HepG2 (cell line): Measurements from ENCODE around the gene ZBTB1.

Experiments
- HMGA1 ChIP-seq: sonication (generic); formaldehyde crosslinking; conservative IDR thresholded peaks from 2 replicates; pipeline ENCODE4 v1.4.0; 2020; ENCODE audit warnings: missing genetic modification reagents
- MYC ChIP-seq: sonication (generic); formaldehyde crosslinking; IDR thresholded peaks from 2 replicates; pipeline ENCODE4 v1.9.0; 2021; ENCODE audit warnings: missing genetic modification reagents, borderline replicate concordance
- NR2C2 ChIP-seq: sonication (generic); formaldehyde crosslinking; IDR thresholded peaks from 2 replicates; pipeline ENCODE4 v1.4.0; 2020; ENCODE audit warnings: missing genetic modification reagents, mild to moderate bottlenecking, moderate library complexity, borderline replicate concordance
- RXRA ChIP-seq: sonication (generic); formaldehyde crosslinking; IDR thresholded peaks from 2 replicates; pipeline ENCODE4 v1.5.1; 2020; ENCODE audit warnings: missing genetic modification reagents
- TAF1 ChIP-seq: sonication (generic); formaldehyde crosslinking; IDR thresholded peaks from 2 replicates; pipeline ENCODE4 v1.4.0; 2020; ENCODE audit warnings: missing genetic modification reagents
- ZFP37 ChIP-seq: sonication (generic); formaldehyde crosslinking; IDR thresholded peaks from 2 replicates; pipeline ENCODE4 v1.4.0; 2020; ENCODE audit warnings: missing genetic modification reagents, borderline replicate concordance
- ZNF660 ChIP-seq: sonication (generic); formaldehyde crosslinking; IDR thresholded peaks from 2 replicates; pipeline ENCODE4 v1.5.1; 2020; ENCODE audit warnings: mild to moderate bottlenecking, low read depth, missing genetic modification reagents, borderline replicate concordance
- TF ChIP-seq, protein P1 (sequence below): sonication (generic); formaldehyde crosslinking; IDR thresholded peaks from 2 replicates; pipeline ENCODE4 v1.8.1; 2023; ENCODE audit warnings: missing genetic modification reagents, inconsistent platforms, borderline replicate concordance
- TF ChIP-seq, protein P2 (sequence below): fragments of 450-650 bp; IDR thresholded peaks from 2 replicates; pipeline ENCODE4 v1.6.1; 2017
- TF ChIP-seq, protein P3 (sequence below): sonication (generic); formaldehyde crosslinking; IDR thresholded peaks from 2 replicates; pipeline ENCODE4 v1.5.0; 2020; ENCODE audit warnings: mild to moderate bottlenecking, missing genetic modification reagents, moderate library complexity

DNA sequence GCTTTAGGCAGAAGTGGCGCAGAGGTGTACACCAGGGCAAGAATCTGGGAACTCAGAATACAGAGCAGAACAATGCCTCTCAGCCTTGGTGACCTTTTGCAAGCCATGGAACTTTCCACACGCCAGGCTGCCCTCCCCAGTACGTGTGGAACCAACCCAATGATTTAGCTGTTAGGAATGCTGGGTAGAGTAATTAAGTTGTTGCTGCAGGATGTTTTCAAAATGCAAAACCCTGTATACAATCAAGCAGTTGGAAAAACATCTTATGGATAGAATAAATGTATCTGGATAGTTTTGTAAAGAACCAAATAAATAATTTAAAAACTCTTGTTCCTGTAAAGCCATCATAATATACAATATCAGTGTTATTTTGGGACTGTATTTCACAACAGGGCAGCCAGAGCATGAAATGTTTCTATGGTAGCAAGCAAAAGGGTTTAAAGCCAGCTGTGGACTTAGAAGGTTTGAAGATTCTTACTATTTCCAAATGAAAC lies 64.6 kb downstream of the ZBTB1 start:
- TF ChIP-seq NR2C2 (CRISPR knock-in tag) (no peak), MYC (CRISPR knock-in tag) (no peak), TAF1 (CRISPR knock-in tag) (no peak), ZNF660 (CRISPR knock-in tag) (no peak), ZFP37 (no peak), HMGA1 (CRISPR knock-in tag) (no peak), RXRA (no peak)
- TF ChIP-seq, protein P1, sequence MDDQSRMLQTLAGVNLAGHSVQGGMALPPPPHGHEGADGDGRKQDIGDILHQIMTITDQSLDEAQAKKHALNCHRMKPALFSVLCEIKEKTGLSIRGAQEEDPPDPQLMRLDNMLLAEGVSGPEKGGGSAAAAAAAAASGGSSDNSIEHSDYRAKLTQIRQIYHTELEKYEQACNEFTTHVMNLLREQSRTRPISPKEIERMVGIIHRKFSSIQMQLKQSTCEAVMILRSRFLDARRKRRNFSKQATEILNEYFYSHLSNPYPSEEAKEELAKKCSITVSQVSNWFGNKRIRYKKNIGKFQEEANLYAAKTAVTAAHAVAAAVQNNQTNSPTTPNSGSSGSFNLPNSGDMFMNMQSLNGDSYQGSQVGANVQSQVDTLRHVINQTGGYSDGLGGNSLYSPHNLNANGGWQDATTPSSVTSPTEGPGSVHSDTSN (CRISPR knock-in tag): no peak
- TF ChIP-seq, protein P2, sequence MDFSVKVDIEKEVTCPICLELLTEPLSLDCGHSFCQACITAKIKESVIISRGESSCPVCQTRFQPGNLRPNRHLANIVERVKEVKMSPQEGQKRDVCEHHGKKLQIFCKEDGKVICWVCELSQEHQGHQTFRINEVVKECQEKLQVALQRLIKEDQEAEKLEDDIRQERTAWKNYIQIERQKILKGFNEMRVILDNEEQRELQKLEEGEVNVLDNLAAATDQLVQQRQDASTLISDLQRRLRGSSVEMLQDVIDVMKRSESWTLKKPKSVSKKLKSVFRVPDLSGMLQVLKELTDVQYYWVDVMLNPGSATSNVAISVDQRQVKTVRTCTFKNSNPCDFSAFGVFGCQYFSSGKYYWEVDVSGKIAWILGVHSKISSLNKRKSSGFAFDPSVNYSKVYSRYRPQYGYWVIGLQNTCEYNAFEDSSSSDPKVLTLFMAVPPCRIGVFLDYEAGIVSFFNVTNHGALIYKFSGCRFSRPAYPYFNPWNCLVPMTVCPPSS: no peak
- TF ChIP-seq, protein P3, sequence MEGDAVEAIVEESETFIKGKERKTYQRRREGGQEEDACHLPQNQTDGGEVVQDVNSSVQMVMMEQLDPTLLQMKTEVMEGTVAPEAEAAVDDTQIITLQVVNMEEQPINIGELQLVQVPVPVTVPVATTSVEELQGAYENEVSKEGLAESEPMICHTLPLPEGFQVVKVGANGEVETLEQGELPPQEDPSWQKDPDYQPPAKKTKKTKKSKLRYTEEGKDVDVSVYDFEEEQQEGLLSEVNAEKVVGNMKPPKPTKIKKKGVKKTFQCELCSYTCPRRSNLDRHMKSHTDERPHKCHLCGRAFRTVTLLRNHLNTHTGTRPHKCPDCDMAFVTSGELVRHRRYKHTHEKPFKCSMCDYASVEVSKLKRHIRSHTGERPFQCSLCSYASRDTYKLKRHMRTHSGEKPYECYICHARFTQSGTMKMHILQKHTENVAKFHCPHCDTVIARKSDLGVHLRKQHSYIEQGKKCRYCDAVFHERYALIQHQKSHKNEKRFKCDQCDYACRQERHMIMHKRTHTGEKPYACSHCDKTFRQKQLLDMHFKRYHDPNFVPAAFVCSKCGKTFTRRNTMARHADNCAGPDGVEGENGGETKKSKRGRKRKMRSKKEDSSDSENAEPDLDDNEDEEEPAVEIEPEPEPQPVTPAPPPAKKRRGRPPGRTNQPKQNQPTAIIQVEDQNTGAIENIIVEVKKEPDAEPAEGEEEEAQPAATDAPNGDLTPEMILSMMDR (CRISPR knock-in tag): no peak
